K562 (cell line): ENCODE data around the gene CPE. TPM values are rescaled to one million over a fixed set of nuclear protein-coding genes. Genes with fewer than 3 reads are reported as not detected.

Source experiments
- ATAC-seq: fragments of 200-7000 bp; cut with Tn5 transposase; 3 replicates; pipeline ENCODE4 v1.9.1; 2020; ENCODE audit warnings: moderate library complexity
- BruUV-seq: library from RNA; stranded (reverse); fragments of 400-500 nt; replicated peaks from 2 replicates; lab custom pipeline; 2021; lab: Mats Ljungman, UMichigan
- CTCF ChIA-PET: fragments of 300-600 bp; formaldehyde crosslinking; extraction: SDS; loops from one replicate; lab custom pipeline; 2021; ENCODE audit warnings: low intra/inter-chr PET ratio; lab: Yijun Ruan, JAX
- POLR2A ChIA-PET: fragments of 300-600, 350-650 bp; sonication (Branson Sonifier 250); formaldehyde crosslinking; extraction: SDS; loops from one replicate; lab custom pipeline; 2021; ENCODE audit warnings: antibody characterized with exemption, inconsistent platforms; lab: Yijun Ruan, JAX
- DNase-seq, 4 experiments: peaks; one replicate each; pipeline versions ENCODE4 v3.0.0 to v3.0.0-alpha.2; 2011 to 2018; ENCODE audit warnings: low spot score in 3 of 4, mixed read lengths in 3 of 4; ENCODE audit errors: extremely low read depth in 1 of 4
- FAIRE-seq: peaks from 2 replicates; lab custom pipeline; 2011; peaks lifted over from hg19 to GRCh38; lab: Jason Lieb, UNC
- H2AFZ ChIP-seq: 2 replicates; pipeline ENCODE4 v1.6.0; 2011; ENCODE audit warnings: low read depth, low read length, control low read depth, inconsistent platforms
- H3K27ac ChIP-seq: fragments of 200-600 bp; 3 replicates; pipeline ENCODE4 v1.8.0; 2011; ENCODE audit warnings: low read depth, mild to moderate bottlenecking, control low read depth, inconsistent platforms, low read length, moderate library complexity, mixed read lengths; ENCODE audit errors: extremely low read depth
- H3K27me3 ChIP-seq, 2 experiments: fragments of 300-600 bp in 1 of 2; 2 replicates in 1 of 2; 3 replicates in 1 of 2; pipeline versions ENCODE4 v1.6.0 to v1.8.0; 2011; ENCODE audit warnings: inconsistent platforms in 2 of 2, low read length in 2 of 2, mild to moderate bottlenecking in 1 of 2, mixed read lengths in 1 of 2, moderate library complexity in 1 of 2; ENCODE audit not compliant: control insufficient read depth in 2 of 2, insufficient read depth in 2 of 2
- H3K36me3 ChIP-seq: fragments of 300-600 bp; 3 replicates; pipeline ENCODE4 v1.8.0; 2011; ENCODE audit warnings: mild to moderate bottlenecking, low read length, inconsistent platforms; ENCODE audit not compliant: control insufficient read depth, insufficient read depth
- H3K4me1 ChIP-seq, 2 experiments: fragments of 200-600 bp in 1 of 2; replicated peaks in 1 of 2; 2 replicates in 1 of 2; 3 replicates in 1 of 2; pipeline versions ENCODE4 v1.5.1 to v1.8.0; 2011; ENCODE audit warnings: inconsistent platforms in 2 of 2, low read length in 2 of 2, mild to moderate bottlenecking in 1 of 2, mixed read lengths in 1 of 2, moderate library complexity in 1 of 2; ENCODE audit not compliant: control insufficient read depth in 2 of 2, insufficient read depth in 2 of 2
- H3K4me2 ChIP-seq: 2 replicates; pipeline ENCODE4 v1.6.1; 2011; ENCODE audit warnings: low read length, control low read depth, inconsistent platforms, mixed read lengths; ENCODE audit not compliant: insufficient read depth
- H3K4me3 ChIP-seq: fragments of 200-600 bp; sonication (generic), shearing (Covaris generic); 2 replicates; pipeline ENCODE4 v1.5.1; 2016; ENCODE audit warnings: control low read depth, inconsistent platforms
- H3K79me2 ChIP-seq: fragments of 200-600 bp; 3 replicates; pipeline ENCODE4 v1.8.0; 2011; ENCODE audit warnings: low read length, inconsistent platforms; ENCODE audit not compliant: control insufficient read depth, insufficient read depth
- H3K9ac ChIP-seq, 2 experiments: 2 replicates each; pipeline versions ENCODE4 v1.6.0 to v1.6.1; 2011; ENCODE audit warnings: low read depth in 2 of 2, low read length in 2 of 2, control low read depth in 1 of 2, inconsistent platforms in 1 of 2, mild to moderate bottlenecking in 1 of 2, mixed read lengths in 1 of 2; ENCODE audit not compliant: insufficient read depth in 1 of 2
- H3K9me1 ChIP-seq: one replicate; pipeline ENCODE4 v1.6.0; 2011; ENCODE audit warnings: inconsistent platforms, mild to moderate bottlenecking, low read length, moderate library complexity; ENCODE audit not compliant: control insufficient read depth, insufficient read depth
- H3K9me3 ChIP-seq: replicated peaks from 2 replicates; pipeline ENCODE4 v1.5.1; 2011; ENCODE audit warnings: low read depth, low read length, inconsistent platforms; ENCODE audit not compliant: control insufficient read depth, insufficient read depth
- H4K20me1 ChIP-seq: replicated peaks from 2 replicates; pipeline ENCODE4 v1.6.1; 2011; ENCODE audit warnings: low read length, inconsistent platforms, mixed read lengths; ENCODE audit not compliant: control insufficient read depth, insufficient read depth
- CHD1 ChIP-seq: fragments of 200-600 bp; sonication (generic); IDR thresholded peaks from one replicate; pipeline ENCODE4 v1.6.1; 2012; ENCODE audit warnings: mild to moderate bottlenecking, moderate library complexity, low read length, inconsistent platforms
- CXXC5 ChIP-seq: fragments of 250-450 bp; sonication (Bioruptor Pico); IDR thresholded peaks from 2 replicates; pipeline ENCODE4 v1.8.0; 2022; ENCODE audit warnings: inconsistent platforms, mild to moderate bottlenecking, moderate library complexity
- MEIS2 ChIP-seq: fragments of 450-650 bp; IDR thresholded peaks from 2 replicates; pipeline ENCODE4 v1.6.1; 2014; ENCODE audit warnings: mild to moderate bottlenecking; ENCODE audit not compliant: partially characterized antibody
- NELFE ChIP-seq: IDR thresholded peaks from 2 replicates; pipeline ENCODE4 v1.6.1; 2011; ENCODE audit warnings: mild to moderate bottlenecking; ENCODE audit not compliant: insufficient read depth, insufficient read length
- PPARD ChIP-seq: fragments of 250-450 bp; sonication (Bioruptor Pico); IDR thresholded peaks from 2 replicates; pipeline ENCODE4 v1.8.0; 2022; ENCODE audit warnings: inconsistent platforms, mild to moderate bottlenecking, moderate library complexity
- ZBTB17 ChIP-seq: fragments of 450-650 bp; formaldehyde crosslinking; IDR thresholded peaks from 2 replicates; pipeline ENCODE4 v1.4.0; 2020; ENCODE audit warnings: mild to moderate bottlenecking
- ZNF175 ChIP-seq: fragments of 200-800 bp; sonication (Bioruptor generic); IDR thresholded peaks from 2 replicates; pipeline ENCODE4 v1.6.1; 2016; ENCODE audit warnings: low read depth, mild to moderate bottlenecking, missing genetic modification characterization, missing compliant biosample characterization
- ZNF277 ChIP-seq: fragments of 250-450 bp; sonication (Bioruptor Pico); IDR thresholded peaks from 2 replicates; pipeline ENCODE4 v1.8.0; 2022; ENCODE audit warnings: inconsistent platforms, mild to moderate bottlenecking, moderate library complexity, borderline replicate concordance
- ZNF584 ChIP-seq: fragments of 200-800 bp; sonication (Bioruptor generic); IDR thresholded peaks from 2 replicates; pipeline ENCODE4 v1.6.1; 2016; ENCODE audit warnings: low read depth, mild to moderate bottlenecking, missing genetic modification characterization, missing compliant biosample characterization
- ZNF644 ChIP-seq: fragments of 200-800 bp; sonication (Bioruptor generic); IDR thresholded peaks from 2 replicates; pipeline ENCODE4 v1.6.1; 2016; ENCODE audit warnings: low read depth, missing genetic modification characterization, missing compliant biosample characterization
- ZNF740 ChIP-seq, 3 experiments: fragments of 200-800 bp in 1 of 3; sonication (Bioruptor generic) in 1 of 3; sonication (generic) in 1 of 3; formaldehyde crosslinking in 1 of 3; IDR thresholded peaks; 2 replicates each; pipeline versions ENCODE4 v1.6.1 to v1.8.0; 2016 to 2022; ENCODE audit warnings: mild to moderate bottlenecking in 2 of 3, missing compliant biosample characterization in 2 of 3, missing genetic modification characterization in 2 of 3, missing genetic modification reagents in 1 of 3
- WGBS: fragments of 100-300 bp; shearing (Covaris generic); methylation state at CpG from one replicate; pipeline ENCODE4 v1.1.6; 2016; ENCODE audit warnings: low coverage, mixed read lengths; ENCODE audit not compliant: insufficient coverage; ENCODE audit errors: missing lambda C conversion rate; 5-methylcytosine and 5-hydroxymethylcytosine counted together
- in situ Hi-C: fragments of 300-500 bp; cut with MboI; formaldehyde crosslinking; loops from 4 replicates; pipeline ENCODE4 v1.15.0; 2018; ENCODE audit warnings: inconsistent platforms, mixed read lengths
- intact Hi-C: fragments of 100-400 bp; cut with micrococcal nuclease; formaldehyde crosslinking; loops from 2 replicates; pipeline ENCODE4 v1.14.2; 2022
- polyA plus RNA-seq, 8 experiments: library from polyadenylated mRNA; depleted of rRNA in 4 of 8; stranded (reverse) in 5 of 8; unstranded in 3 of 8; fragments of >200 nt; fragmentation: Nextera tagmentation in 2 of 8; fragmentation: Illumina TruSeq in 1 of 8; extraction: Ambion mirVana in 2 of 8; extraction: Trizol in 1 of 8; gene quantifications; 2 replicates each; pipeline versions ENCODE4 v1.2.1 to v1.2.3, GENCODE V29; 2011 to 2014; ENCODE audit warnings: inconsistent platforms in 1 of 8, missing spikeins in 1 of 8
- total RNA-seq, 7 experiments: library from RNA; depleted of rRNA in 6 of 7; stranded (reverse); fragments of >200 nt in 6 of 7; fragmentation: Illumina TruSeq in 2 of 7; extraction: Trizol in 2 of 7; gene quantifications; 2 replicates each; pipeline versions ENCODE4 v1.2.1 to v1.2.3, GENCODE V29; 2011 to 2021; ENCODE audit warnings: low replicate concordance in 1 of 7
- TF ChIP-seq, protein P1 (sequence below): fragments of 450-650 bp; IDR thresholded peaks from 2 replicates; pipeline ENCODE4 v1.6.1; 2014; ENCODE audit warnings: low read depth, mild to moderate bottlenecking, moderate library complexity, borderline replicate concordance

The CPE gene
- total and polyA plus RNA-seq, 9 of the 15 experiments (the other 6 are each of a cell fraction or from before 2014, with no cell fraction given) = 0.04 to 0.16 (median 0.06) TPM; not detected in 4

- BruUV-seq = no TSS peak
- FAIRE-seq = no peak
- H3K4me2 ChIP-seq = 0 out of 2 replicates have a peak overlapping the region, but pooled peaks have one; percentile 13
- no peak overlapping the region for H3K4me3 ChIP-seq
- CTCF ChIA-PET = interaction anchor here (0.7 kb wide), 1 partner anchor 151 kb away, joined by 3 read pairs; no protein-coding TSS in a partner anchor
- DNase-seq = peak in 2 of 4 experiments; percentile 14 to 39
- no peaks in the 10 kb centered on the region for H3K79me2 ChIP-seq
- H3K27ac ChIP-seq = peak overlapping the region; percentile 80
- peaks cover 3 to 31% of the 10 kb centered on the region in 2 experiments; a peak in 3 of 5 replicates for H3K4me1 ChIP-seq
- no peaks in the 10 kb centered on the region for H4K20me1 ChIP-seq
- intact Hi-C loops (no loop called here), in situ Hi-C loops (no loop called here)
- no peaks in the 10 kb centered on the region for H3K27me3 ChIP-seq
- peaks cover 10% of the 10 kb centered on the region; the same call in 1 of the 2 replicates for H3K9me3 ChIP-seq
- H2AFZ ChIP-seq = peak overlapping the region; percentile 49
- POLR2A ChIA-PET = interaction anchor here (0.6 to 1.6 kb wide), 3 partner anchors 8 to 365 kb away, joined by 3 to 5 read pairs (median 4); partner anchors contain the start of gene TMEM192
- H3K9ac ChIP-seq = no peak overlapping the region
- H3K36me3 ChIP-seq = no peaks in the 10 kb centered on the region
- H3K9me1 ChIP-seq = no peaks in the 10 kb centered on the region
- peak; percentile 31 for ATAC-seq
- WGBS = 16% methylated on average over 4 of the region's 4 CpGs
- 0 out of 2 replicates have a peak, but pooled peaks have one; percentile 16 for TF ChIP-seq ZNF175
- TF ChIP-seq ZNF584 = 0 out of 2 replicates have a peak, but pooled peaks have one; percentile 56
- TF ChIP-seq PPARD (CRISPR knock-in tag) = no peak
- TF ChIP-seq ZBTB17 (CRISPR knock-in tag) = peak; percentile 60; the same call in 1 of the 2 replicates
- TF ChIP-seq CXXC5 (CRISPR knock-in tag) = peak; percentile 28; the same call in 1 of the 2 replicates
- TF ChIP-seq, protein P1, sequence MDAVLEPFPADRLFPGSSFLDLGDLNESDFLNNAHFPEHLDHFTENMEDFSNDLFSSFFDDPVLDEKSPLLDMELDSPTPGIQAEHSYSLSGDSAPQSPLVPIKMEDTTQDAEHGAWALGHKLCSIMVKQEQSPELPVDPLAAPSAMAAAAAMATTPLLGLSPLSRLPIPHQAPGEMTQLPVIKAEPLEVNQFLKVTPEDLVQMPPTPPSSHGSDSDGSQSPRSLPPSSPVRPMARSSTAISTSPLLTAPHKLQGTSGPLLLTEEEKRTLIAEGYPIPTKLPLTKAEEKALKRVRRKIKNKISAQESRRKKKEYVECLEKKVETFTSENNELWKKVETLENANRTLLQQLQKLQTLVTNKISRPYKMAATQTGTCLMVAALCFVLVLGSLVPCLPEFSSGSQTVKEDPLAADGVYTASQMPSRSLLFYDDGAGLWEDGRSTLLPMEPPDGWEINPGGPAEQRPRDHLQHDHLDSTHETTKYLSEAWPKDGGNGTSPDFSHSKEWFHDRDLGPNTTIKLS = no peak
- no peak for TF ChIP-seq NELFE
- peak; percentile 20 for TF ChIP-seq MEIS2
- TF ChIP-seq ZNF277 (CRISPR knock-in tag) = no peak
- no peak for TF ChIP-seq CHD1
- TF ChIP-seq ZNF740 (CRISPR knock-in tag; IDR thresholded peaks at IDR 0.05) = no peak
- peak in 1 of 2 experiments; percentile 26; a peak in 1 of 4 replicates for TF ChIP-seq ZNF740 (tag; IDR thresholded peaks at IDR 0.05)
- TF ChIP-seq ZNF644 (tag) = peak; percentile 10; the same call in 1 of the 2 replicates
Measured at GRCh38 chr4:165477799-165478198, 99.0 kb downstream of the CPE start.
